GM10266 (cell line): ENCODE data around the gene MTMR3.

Source experiments
- DNase-seq: peaks from one replicate; pipeline ENCODE4 v3.0.0; 2012; ENCODE audit errors: extremely low spot score
- TF ChIP-seq, protein P1 (sequence below): IDR thresholded peaks from 2 replicates; pipeline ENCODE4 v1.5.1; 2012; ENCODE audit warnings: mild to moderate bottlenecking, low read depth; ENCODE audit not compliant: control insufficient read depth, insufficient read depth; ENCODE audit errors: missing control alignments

Gene MTMR3

DNA sequence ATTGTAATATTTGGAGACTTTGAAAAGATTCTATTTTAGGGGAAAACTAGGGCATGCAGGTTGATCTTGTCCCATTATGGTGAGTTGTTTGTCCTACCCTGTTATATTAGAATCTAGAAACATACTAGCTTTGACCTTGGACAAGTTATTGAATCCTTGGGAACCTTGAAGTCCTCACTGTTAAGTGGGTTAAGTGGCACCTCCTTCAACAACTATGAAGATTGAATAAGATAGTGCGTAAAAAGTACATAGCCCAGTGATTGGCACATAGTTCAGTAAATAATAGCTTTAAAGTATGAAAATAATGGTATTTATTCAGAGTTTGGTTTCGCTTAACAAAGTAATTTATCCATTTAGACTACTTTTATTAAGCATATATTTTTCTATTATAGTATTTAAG is 51.6 kb downstream of the MTMR3 start:
- no peak for DNase-seq

DNA sequence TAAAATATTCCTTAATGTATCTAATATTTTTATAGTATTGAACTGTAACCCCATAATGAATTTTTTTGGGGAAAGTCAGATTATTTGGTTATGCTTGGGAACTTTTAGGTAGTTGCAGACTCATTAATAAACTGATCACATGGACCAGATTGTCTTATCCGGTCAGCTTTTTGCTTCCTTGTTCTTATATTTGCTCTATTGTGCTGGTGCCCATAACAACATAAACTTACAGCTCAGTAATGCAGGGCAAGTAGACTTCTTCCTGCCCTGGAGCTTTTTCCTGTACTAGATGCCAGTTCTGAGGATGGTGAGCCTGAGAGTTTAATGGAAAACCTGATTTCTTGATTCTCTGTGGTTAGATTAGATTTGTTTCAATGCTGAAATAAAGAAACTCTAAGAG is 53.2 kb downstream of the MTMR3 start:
- DNase-seq: no peak
- TF ChIP-seq, protein P1, sequence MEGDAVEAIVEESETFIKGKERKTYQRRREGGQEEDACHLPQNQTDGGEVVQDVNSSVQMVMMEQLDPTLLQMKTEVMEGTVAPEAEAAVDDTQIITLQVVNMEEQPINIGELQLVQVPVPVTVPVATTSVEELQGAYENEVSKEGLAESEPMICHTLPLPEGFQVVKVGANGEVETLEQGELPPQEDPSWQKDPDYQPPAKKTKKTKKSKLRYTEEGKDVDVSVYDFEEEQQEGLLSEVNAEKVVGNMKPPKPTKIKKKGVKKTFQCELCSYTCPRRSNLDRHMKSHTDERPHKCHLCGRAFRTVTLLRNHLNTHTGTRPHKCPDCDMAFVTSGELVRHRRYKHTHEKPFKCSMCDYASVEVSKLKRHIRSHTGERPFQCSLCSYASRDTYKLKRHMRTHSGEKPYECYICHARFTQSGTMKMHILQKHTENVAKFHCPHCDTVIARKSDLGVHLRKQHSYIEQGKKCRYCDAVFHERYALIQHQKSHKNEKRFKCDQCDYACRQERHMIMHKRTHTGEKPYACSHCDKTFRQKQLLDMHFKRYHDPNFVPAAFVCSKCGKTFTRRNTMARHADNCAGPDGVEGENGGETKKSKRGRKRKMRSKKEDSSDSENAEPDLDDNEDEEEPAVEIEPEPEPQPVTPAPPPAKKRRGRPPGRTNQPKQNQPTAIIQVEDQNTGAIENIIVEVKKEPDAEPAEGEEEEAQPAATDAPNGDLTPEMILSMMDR: no peak

More for the DNA sequence above, 51.6 kb downstream of the MTMR3 start:
- TF ChIP-seq, protein P1: no peak

DNA sequence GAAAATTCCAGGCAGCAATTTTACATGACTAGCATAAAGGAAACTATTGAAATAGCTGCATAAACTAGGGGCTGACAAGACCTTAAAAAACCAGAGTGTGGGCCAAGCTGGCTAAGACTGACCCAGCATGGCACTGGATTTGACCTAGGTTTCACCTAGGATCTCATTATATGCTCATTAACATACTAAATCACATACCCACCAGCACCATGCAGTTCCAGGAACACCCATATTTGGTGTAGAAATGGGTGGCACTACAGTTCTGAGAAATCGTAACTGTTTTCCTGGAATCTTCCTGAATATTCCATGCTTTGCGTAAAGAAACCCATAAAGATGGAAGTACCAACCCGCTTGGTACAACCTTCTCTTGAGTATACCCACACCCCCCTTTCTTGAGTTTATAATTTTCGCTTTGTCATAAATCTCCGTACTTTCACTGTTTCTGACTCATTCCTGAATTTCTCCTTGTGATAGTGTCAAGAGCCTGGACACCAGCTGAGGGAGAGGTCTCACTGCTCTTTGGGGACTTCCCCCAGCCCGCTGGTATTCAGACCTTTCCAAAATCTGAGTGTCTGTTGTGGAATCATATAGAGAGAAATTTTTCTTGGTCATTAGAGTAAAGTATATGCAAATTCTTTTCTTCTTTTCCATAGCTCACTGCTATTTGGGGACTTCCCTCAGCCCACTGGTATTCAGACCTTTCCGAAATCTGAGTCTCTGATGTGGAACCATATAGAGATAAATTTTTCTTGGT is 55.1 kb downstream of the MTMR3 start:
- DNase-seq: peak; percentile 52
- TF ChIP-seq, protein P1: no peak

DNA sequence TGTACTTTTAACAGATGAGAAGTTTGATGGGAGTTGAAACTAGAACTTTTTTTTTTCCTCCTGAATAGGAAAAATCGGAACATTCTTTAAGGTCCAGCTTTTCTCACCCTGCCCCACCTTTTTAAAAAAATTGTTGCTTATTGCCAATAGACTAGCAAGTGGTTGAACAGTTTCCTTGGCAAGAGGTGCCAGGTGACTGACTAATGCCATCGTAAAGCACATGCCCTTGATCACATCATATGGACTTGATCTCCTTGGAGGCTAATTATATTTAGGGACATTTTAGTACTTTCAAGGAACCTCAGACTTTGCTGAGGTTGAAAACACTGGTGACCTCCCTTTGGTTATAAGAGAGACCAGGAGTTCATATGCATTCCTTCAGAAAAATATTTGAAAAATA is 57.6 kb downstream of the MTMR3 start:
- TF ChIP-seq, protein P1: no peak
- DNase-seq: no peak

DNA sequence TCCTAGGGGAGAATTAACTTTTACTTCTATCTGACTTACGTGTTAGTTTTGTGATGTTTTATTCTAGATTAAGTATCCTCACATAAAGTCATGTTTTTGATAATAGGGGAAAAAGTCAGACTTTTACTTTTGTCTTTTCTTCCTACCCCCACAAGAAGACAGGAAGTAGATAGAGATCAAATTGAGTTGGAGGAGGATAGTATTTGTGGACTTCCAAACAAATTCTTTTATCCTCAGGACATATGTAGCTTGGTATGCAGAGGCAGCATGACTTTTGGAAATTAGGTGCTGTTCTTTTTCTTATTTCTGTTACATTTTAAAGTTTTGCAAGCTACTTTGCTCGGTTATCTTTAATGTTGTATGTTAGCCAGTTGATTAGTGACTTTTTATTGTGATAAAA is 61.4 kb downstream of the MTMR3 start:
- no peak for DNase-seq
- TF ChIP-seq, protein P1: no peak

DNA sequence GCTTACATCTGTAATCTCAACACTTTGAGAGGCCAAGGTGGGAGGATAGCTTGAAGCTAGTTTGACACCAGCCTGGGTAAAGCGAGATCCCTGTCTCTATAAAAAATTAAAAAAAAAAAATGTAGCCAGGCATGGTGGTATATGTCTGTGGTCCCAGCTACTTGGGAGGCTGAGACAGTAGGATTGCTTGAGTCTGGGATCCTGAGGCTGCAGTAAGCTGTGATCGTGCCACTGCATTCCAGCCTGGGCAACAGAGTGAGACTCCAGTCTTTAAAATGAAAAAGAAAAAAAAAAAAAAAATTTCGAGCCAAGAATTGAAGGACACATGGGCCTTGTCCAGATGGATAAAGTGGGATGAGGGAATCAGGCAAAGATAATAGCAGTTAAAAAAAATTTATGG is 62.5 kb downstream of the MTMR3 start:
- TF ChIP-seq, protein P1: no peak
- no peak for DNase-seq

DNA sequence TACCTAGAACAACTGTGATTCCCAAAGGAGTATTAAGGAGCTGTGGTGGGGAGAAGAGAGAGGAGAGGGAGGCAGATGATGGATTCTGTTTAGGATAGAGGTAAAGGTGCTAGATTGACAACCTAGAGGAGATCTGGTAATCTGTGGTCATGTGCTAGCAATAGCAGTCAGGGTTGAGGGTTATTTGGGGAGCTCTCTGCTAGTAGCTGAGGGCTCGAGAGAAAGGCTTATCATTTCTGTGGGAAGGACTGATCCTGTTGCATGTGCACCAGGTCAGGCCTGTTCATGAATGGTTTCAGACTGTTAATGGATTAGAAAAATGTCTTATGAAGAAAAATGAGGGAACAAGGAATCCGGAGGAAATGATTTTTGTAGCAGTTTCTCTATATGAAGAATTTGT is 63.2 kb downstream of the MTMR3 start:
- DNase-seq: no peak
- TF ChIP-seq, protein P1: no peak
